Transverse colon (tissue), 4 donors: ENCODE data around the gene ANKRD62. TPM values are rescaled to one million over a fixed set of nuclear protein-coding genes. Genes with fewer than 3 reads are reported as not detected.

ENCODE experiments used
- DNase-seq: peaks from one replicate; pipeline ENCODE4 v3.0.0-alpha.2; 2019
- H3K27ac ChIP-seq, 4 donors: fragments of 200-600 bp; sonication (generic); 2 replicates each; pipeline ENCODE4 v1.5.1; 2016 to 2018; ENCODE audit warnings: inconsistent platforms in 4 of 4
- H3K27me3 ChIP-seq: fragments of 200-600 bp; sonication (generic); 2 replicates; pipeline ENCODE4 v1.5.1; 2017; ENCODE audit warnings: inconsistent platforms
- H3K36me3 ChIP-seq, 4 donors: fragments of 200-600 bp; sonication (generic); 2 replicates each; pipeline ENCODE4 v1.5.1; 2017 to 2019; ENCODE audit warnings: inconsistent platforms in 4 of 4
- H3K4me1 ChIP-seq, 4 donors: fragments of 200-600 bp; sonication (generic); 2 replicates each; pipeline ENCODE4 v1.5.1; 2017 to 2020; ENCODE audit warnings: inconsistent platforms in 4 of 4
- H3K4me3 ChIP-seq, 4 donors: fragments of 200-600 bp; sonication (generic); 1 replicate in 1 of 4; 2 replicates in 3 of 4; pipeline versions ENCODE4 v1.5.1 to v1.6.1; 2017 to 2019; ENCODE audit warnings: inconsistent platforms in 4 of 4
- H3K9me3 ChIP-seq, 2 donors: fragments of 200-600 bp; sonication (generic); 2 replicates each; pipeline ENCODE4 v1.5.1; 2017 to 2019; ENCODE audit warnings: inconsistent platforms in 2 of 2
- EP300 ChIP-seq: sonication (generic); formaldehyde crosslinking; IDR thresholded peaks from one replicate; pipeline ENCODE4 v1.6.1; 2017; ENCODE audit warnings: antibody characterized with exemption, low read depth
- POLR2A ChIP-seq: fragments of 450-650 bp; IDR thresholded peaks from one replicate; pipeline ENCODE4 v1.6.1; 2016; ENCODE audit warnings: antibody characterized with exemption, mild to moderate bottlenecking, moderate library complexity
- POLR2AphosphoS5 ChIP-seq, 3 donors: sonication (generic); formaldehyde crosslinking; IDR thresholded peaks; one replicate each; pipeline ENCODE4 v1.6.1; 2016; ENCODE audit warnings: antibody characterized with exemption in 3 of 3
- WGBS, 2 donors: methylation state at CpG; one replicate each; pipeline ENCODE4 v1.1.5; 2018; ENCODE audit warnings: low coverage in 1 of 2; 5-methylcytosine and 5-hydroxymethylcytosine counted together
- in situ Hi-C, 4 donors: fragments of 200-750 bp; cut with MboI; loops; one replicate each; pipeline versions ENCODE4 v1.15.0 to v1.15.1; 2017; ENCODE audit warnings: low sequenced_read_pairs in 3 of 4, low pct_ligation_motif_present in 1 of 4, low pct_unique_long_range_greater_than_20kb in 1 of 4
- intact Hi-C: fragments of 100-400 bp; cut with DNase I; formaldehyde crosslinking; loops from one replicate; pipeline ENCODE4 v1.15.1; 2023; ENCODE audit warnings: low total_unique reads
- total RNA-seq, 4 donors: library from RNA; depleted of rRNA; stranded (reverse); fragments of >200 nt; gene quantifications; one replicate each; pipeline ENCODE4 v1.1.0, GENCODE V29; 2016
- TF ChIP-seq, protein P1 (sequence below), 5 experiments: fragments of 200-600 bp in 3 of 5; fragments of 450-650 bp in 2 of 5; sonication (generic) in 3 of 5; IDR thresholded peaks; 1 replicate in 2 of 5; 2 replicates in 3 of 5; pipeline ENCODE4 v1.5.1; 2016 to 2017; ENCODE audit warnings: antibody characterized with exemption in 5 of 5, inconsistent platforms in 3 of 5, mild to moderate bottlenecking in 2 of 5, moderate library complexity in 1 of 5

Gene ANKRD62
- 1 to 10 TPM in 1 of 4 donors, under 1 TPM in 2, not detected in 1; 0.20 to 1.4 (median 0.32) TPM for total RNA-seq

DNA sequence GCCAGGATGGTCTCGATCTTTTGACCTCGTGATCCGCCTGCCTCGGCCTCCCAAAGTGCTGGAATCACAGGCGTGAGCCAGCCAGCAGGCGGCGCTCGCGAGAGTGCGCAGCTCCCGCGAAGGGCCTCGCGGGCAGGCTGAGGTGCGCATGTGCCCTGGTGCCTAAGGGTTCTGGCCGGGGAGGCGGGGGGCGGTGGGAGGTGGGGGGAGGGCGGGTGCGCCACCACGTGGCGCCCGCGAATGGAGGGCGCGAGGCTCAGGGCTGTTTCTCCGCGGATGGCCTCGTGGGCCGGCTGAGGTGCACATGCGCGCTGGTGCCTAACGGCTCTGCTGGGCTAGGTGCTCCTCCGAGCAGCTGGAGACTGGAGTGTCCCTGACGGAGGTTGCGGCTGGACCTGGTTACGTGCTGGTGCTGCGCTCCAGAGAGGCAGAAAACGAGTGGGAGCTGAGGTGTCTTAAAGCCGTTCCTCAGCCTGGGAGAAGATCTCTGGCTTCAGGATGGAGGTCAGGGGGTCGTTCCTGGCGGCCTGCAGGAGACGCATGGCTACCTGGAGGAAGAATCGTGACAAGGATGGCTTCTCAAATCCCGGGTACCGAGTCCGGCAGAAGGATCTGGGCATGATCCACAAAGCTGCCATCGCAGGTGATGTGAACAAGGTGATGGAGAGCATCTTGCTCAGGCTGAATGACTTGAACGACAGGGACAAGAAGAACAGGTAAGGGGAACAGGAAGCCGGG lies at the start of gene ANKRD62:
Gene ANKRD62 (plus strand): TSS at position 324 of the 738 bp plus-strand sequence. CDS start 175 bp downstream, at position 499.
- H3K9me3 ChIP-seq = no peaks in the 10 kb centered on the region
- intact Hi-C loops (no loop called here), in situ Hi-C loops (loop anchor here in 2 of 4 donors (10.0 kb wide), 2 partner anchors 141 to 151 kb away; no protein-coding TSS in a partner anchor)
- no peaks in the 10 kb centered on the region for H3K27me3 ChIP-seq
- H3K4me1 ChIP-seq = no peaks in the 10 kb centered on the region
- no peak for DNase-seq
- TF ChIP-seq POLR2AphosphoS5 (IDR thresholded peaks at IDR 0.05) (no peak), EP300 (no peak)
- no peak within 1 kb of the TSS for H3K4me3 ChIP-seq
- no peak within 1 kb of the TSS for H3K27ac ChIP-seq
- WGBS, 2 donors = 95 to 98% methylated on average over 8 to 50 of the region's 50 CpGs
- H3K36me3 ChIP-seq = no peaks in the 10 kb centered on the region

DNA sequence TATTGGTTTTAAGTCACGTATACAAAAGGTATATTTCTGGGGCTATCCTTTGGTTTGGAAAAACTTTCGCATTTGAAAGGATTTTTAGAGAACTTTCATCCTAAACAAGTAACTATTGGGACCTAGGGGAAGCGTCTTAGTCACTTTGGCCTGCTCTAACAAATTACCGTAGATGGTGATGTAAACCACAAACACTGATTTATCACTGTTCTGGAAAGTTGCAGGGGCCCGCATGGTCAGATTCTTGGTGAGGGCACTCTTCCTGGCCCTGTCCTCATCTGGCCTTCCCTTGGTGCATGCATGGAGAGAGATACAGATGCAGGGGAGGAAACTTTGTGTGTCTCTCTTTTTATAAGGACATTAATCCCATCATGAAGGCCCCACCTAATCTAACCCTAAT lies 49.1 kb upstream of the ANKRD62 start:
- no peaks in the 10 kb centered on the region for H3K4me1 ChIP-seq
- intact Hi-C loops (no loop called here), in situ Hi-C loops (loop anchor here in 3 of 4 donors (25.0 kb wide), 1 partner anchor 307 kb away; no protein-coding TSS in a partner anchor)
- TF ChIP-seq, protein P1, sequence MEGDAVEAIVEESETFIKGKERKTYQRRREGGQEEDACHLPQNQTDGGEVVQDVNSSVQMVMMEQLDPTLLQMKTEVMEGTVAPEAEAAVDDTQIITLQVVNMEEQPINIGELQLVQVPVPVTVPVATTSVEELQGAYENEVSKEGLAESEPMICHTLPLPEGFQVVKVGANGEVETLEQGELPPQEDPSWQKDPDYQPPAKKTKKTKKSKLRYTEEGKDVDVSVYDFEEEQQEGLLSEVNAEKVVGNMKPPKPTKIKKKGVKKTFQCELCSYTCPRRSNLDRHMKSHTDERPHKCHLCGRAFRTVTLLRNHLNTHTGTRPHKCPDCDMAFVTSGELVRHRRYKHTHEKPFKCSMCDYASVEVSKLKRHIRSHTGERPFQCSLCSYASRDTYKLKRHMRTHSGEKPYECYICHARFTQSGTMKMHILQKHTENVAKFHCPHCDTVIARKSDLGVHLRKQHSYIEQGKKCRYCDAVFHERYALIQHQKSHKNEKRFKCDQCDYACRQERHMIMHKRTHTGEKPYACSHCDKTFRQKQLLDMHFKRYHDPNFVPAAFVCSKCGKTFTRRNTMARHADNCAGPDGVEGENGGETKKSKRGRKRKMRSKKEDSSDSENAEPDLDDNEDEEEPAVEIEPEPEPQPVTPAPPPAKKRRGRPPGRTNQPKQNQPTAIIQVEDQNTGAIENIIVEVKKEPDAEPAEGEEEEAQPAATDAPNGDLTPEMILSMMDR (IDR thresholded peaks at IDR 0.05) = no peak
- no peak for TF ChIP-seq POLR2AphosphoS5 (IDR thresholded peaks at IDR 0.05)
- no peak for TF ChIP-seq EP300
- TF ChIP-seq POLR2A = no peak
- no peaks in the 10 kb centered on the region for H3K9me3 ChIP-seq
- WGBS, 2 donors = 72 to 85% methylated on average over 5 of the region's 5 CpGs
- no peaks in the 10 kb centered on the region for H3K27me3 ChIP-seq
- H3K4me3 ChIP-seq = no peak overlapping the region
- DNase-seq = no peak
- no peak overlapping the region for H3K27ac ChIP-seq
- H3K36me3 ChIP-seq = no peaks in the 10 kb centered on the region

GRCh38 chr18:12046046-12046750 lies 47.4 kb upstream of the ANKRD62 start:
- Histone ChIP-seq H3K9me3 (no peaks in the 10 kb centered on the region), H3K4me1 (no peaks in the 10 kb centered on the region), H3K27me3 (no peaks in the 10 kb centered on the region), H3K36me3 (no peaks in the 10 kb centered on the region), H3K4me3 (no peak overlapping the region), H3K27ac (no peak overlapping the region)
- 84% methylated on average over 15 of the region's 15 CpGs; no CpG with 5 or more reads in 1 of the 2 donors for WGBS, 2 donors
- in situ Hi-C loops = loop anchor here in 3 of 4 donors (25.0 kb wide), 1 partner anchor 309 kb away; no protein-coding TSS in a partner anchor
- no peak for DNase-seq
- intact Hi-C loops = no loop called here
- TF ChIP-seq, protein P1 (IDR thresholded peaks at IDR 0.05) = no peak
- no peak for TF ChIP-seq POLR2AphosphoS5 (IDR thresholded peaks at IDR 0.05)
- TF ChIP-seq POLR2A = no peak
- no peak for TF ChIP-seq EP300

- no peaks in the 10 kb centered on the region for H3K4me1 ChIP-seq
- H3K4me3 ChIP-seq = no peak overlapping the region
- no peak overlapping the region for H3K27ac ChIP-seq
- H3K27me3 ChIP-seq = no peaks in the 10 kb centered on the region
- DNase-seq = no peak
- in situ Hi-C loops (loop anchor here in 3 of 4 donors (25.0 kb wide), 1 partner anchor 310 kb away; no protein-coding TSS in a partner anchor), intact Hi-C loops (no loop called here)
- 86% methylated on average over 11 of the region's 12 CpGs; no CpG with 5 or more reads in 1 of the 2 donors for WGBS, 2 donors
- no peaks in the 10 kb centered on the region for H3K9me3 ChIP-seq
- H3K36me3 ChIP-seq = no peaks in the 10 kb centered on the region
- TF ChIP-seq EP300 (no peak), POLR2A (no peak), POLR2AphosphoS5 (IDR thresholded peaks at IDR 0.05) (no peak)
- TF ChIP-seq, protein P1 (IDR thresholded peaks at IDR 0.05) = no peak
Measured at GRCh38 chr18:12046751-12047335, 46.8 kb upstream of the ANKRD62 start.
